PFSK-1 (cell line): ENCODE measurements around the gene COL21A1.

Source experiments
- POLR2AphosphoS5 ChIP-seq: IDR thresholded peaks from 2 replicates; pipeline ENCODE4 v1.6.1; 2012; ENCODE audit warnings: low read depth, mild to moderate bottlenecking, control low read depth, low read length, moderate library complexity
- SIN3A ChIP-seq: IDR thresholded peaks from 2 replicates; pipeline ENCODE4 v1.6.1; 2012; ENCODE audit warnings: mild to moderate bottlenecking, low read length, moderate library complexity, borderline replicate concordance; ENCODE audit not compliant: insufficient read depth
- TAF1 ChIP-seq: IDR thresholded peaks from 2 replicates; pipeline ENCODE4 v1.6.1; 2012; ENCODE audit warnings: low read length, control low read depth, borderline replicate concordance; ENCODE audit not compliant: insufficient read depth
- TF ChIP-seq, protein P1 (sequence below), 2 experiments: IDR thresholded peaks; 2 replicates each; pipeline versions ENCODE4 v1.6.1 to v1.8.0; 2011 to 2012; ENCODE audit warnings: low read depth in 2 of 2, low read length in 2 of 2, control low read depth in 1 of 2, inconsistent platforms in 1 of 2, mild to moderate bottlenecking in 1 of 2, moderate library complexity in 1 of 2; ENCODE audit not compliant: insufficient read depth in 1 of 2

DNA sequence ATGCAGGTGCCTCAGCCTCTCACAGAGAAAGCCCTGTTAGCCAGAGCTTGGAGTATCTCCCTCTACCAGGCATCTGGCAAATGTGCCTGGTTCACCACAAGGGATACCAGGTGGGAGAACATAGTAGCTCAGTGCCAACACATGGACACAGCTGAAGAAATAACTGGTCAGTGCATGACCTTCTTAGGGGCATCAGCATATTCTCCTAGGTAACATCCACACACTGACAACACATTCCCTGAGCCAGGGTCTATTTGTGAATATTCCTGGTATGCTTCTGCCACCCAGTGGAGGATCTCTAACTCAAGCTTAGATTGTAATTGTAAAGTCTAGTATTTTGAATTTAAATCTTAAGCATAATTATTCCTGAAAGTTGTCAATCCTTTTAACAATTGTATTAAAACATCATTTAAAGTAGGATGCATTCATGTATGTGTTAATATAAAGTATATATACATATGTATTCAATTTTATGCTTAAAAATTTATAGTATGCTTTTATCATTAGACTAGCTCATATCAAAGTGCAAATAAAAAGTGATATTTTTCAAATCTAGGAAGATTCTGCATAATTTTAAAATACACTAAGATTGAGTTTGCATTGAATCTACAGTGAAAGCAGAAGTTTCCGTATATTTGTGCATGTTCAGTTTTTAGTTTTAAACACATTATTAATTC, 45.3 kb upstream of the COL21A1 start:
- TF ChIP-seq POLR2AphosphoS5 (no peak), SIN3A (no peak), TAF1 (no peak)
- TF ChIP-seq, protein P1, sequence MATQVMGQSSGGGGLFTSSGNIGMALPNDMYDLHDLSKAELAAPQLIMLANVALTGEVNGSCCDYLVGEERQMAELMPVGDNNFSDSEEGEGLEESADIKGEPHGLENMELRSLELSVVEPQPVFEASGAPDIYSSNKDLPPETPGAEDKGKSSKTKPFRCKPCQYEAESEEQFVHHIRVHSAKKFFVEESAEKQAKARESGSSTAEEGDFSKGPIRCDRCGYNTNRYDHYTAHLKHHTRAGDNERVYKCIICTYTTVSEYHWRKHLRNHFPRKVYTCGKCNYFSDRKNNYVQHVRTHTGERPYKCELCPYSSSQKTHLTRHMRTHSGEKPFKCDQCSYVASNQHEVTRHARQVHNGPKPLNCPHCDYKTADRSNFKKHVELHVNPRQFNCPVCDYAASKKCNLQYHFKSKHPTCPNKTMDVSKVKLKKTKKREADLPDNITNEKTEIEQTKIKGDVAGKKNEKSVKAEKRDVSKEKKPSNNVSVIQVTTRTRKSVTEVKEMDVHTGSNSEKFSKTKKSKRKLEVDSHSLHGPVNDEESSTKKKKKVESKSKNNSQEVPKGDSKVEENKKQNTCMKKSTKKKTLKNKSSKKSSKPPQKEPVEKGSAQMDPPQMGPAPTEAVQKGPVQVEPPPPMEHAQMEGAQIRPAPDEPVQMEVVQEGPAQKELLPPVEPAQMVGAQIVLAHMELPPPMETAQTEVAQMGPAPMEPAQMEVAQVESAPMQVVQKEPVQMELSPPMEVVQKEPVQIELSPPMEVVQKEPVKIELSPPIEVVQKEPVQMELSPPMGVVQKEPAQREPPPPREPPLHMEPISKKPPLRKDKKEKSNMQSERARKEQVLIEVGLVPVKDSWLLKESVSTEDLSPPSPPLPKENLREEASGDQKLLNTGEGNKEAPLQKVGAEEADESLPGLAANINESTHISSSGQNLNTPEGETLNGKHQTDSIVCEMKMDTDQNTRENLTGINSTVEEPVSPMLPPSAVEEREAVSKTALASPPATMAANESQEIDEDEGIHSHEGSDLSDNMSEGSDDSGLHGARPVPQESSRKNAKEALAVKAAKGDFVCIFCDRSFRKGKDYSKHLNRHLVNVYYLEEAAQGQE (IDR thresholded peaks at IDR 0.05; ENCODE audit: insufficient read depth in 1 of 2, low read depth in 2 of 2, low read length in 2 of 2) = no peak
